ENCODE results near the gene CYP26C1. TPM values are rescaled to one million over a fixed set of nuclear protein-coding genes. Genes with fewer than 3 reads are reported as not detected.

The CYP26C1 gene
- total RNA-seq, 1 experiment from 2014 or later, result 0.07 TPM

DNA sequence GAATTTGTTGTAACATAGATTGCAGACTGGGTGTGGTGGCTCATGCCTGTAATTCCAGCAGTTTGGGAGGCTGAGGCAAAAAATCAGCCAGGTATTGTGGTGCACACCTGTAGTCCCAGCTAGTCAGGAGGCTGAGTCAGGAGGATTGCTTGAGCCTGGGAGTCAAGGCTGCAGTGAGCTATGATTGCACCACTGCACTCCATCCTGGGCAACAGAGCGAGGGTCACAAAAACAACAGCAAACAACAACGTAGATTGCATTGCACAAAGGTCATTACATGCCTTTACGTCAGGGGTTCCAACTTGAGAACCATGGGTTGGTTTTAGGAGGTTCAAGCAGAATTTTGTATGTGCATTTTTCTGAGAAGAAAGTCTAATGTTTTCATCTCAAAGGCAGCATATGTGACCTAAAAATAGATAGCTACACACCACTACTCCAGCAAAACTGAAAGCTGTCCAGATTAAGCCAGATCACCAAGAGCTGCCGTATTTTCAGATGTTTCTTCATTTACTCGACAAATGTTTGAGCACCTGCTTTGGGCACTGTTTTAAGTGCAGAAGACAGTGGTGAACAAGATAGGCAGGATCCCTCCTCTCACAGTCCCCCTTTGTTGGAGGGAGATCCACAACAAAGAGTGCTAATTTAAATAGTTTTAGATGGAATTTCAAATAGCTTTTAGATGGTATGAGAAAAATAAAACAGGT is 28.3 kb upstream of the CYP26C1 start:
- Histone ChIP-seq H3K9me3 (ENCODE audit: control insufficient read depth in 1 of 2, insufficient read depth in 1 of 2, low read depth in 1 of 2, low read length in 2 of 2) (no peaks in the 10 kb centered on the region), H4K20me1 (ENCODE audit: insufficient read depth) (no peaks in the 10 kb centered on the region), H3K9me2 (ENCODE audit: insufficient read depth) (no peaks in the 10 kb centered on the region), H3K27me3 (ENCODE audit: insufficient read depth, low read length) (no peaks in the 10 kb centered on the region), H2AFZ (ENCODE audit: low read depth, low read length, poor library complexity, severe bottlenecking) (no peak overlapping the region), H3K27ac (ENCODE audit: low read depth, low read length) (no peak overlapping the region), H3K36me3 (ENCODE audit: control insufficient read depth in 1 of 2, insufficient read depth in 2 of 2, low read length in 2 of 2) (no peaks in the 10 kb centered on the region), H3K9ac (ENCODE audit: low read length) (no peak overlapping the region), H3K4me1 (ENCODE audit: control insufficient read depth in 1 of 2, insufficient read depth in 2 of 2, low read length in 2 of 2) (peaks cover 19 to 37% of the 10 kb centered on the region in 2 experiments), H3K4me2 (ENCODE audit: low read length) (no peak overlapping the region), H3K4me3 (replicated peaks in 1 of 2; ENCODE audit: low read depth in 1 of 2, low read length in 2 of 2) (no peak overlapping the region), H3K79me2 (ENCODE audit: insufficient read depth, low read length) (no peaks in the 10 kb centered on the region)
- no peak for DNase-seq (ENCODE audit: low read depth, low spot score)
- TF ChIP-seq SRF (IDR thresholded peaks at IDR 0.05; ENCODE audit: low read depth), result no peak
- no peak for TF ChIP-seq CBX3 (IDR thresholded peaks at IDR 0.05; ENCODE audit: low read depth)
- TF ChIP-seq, protein P1, sequence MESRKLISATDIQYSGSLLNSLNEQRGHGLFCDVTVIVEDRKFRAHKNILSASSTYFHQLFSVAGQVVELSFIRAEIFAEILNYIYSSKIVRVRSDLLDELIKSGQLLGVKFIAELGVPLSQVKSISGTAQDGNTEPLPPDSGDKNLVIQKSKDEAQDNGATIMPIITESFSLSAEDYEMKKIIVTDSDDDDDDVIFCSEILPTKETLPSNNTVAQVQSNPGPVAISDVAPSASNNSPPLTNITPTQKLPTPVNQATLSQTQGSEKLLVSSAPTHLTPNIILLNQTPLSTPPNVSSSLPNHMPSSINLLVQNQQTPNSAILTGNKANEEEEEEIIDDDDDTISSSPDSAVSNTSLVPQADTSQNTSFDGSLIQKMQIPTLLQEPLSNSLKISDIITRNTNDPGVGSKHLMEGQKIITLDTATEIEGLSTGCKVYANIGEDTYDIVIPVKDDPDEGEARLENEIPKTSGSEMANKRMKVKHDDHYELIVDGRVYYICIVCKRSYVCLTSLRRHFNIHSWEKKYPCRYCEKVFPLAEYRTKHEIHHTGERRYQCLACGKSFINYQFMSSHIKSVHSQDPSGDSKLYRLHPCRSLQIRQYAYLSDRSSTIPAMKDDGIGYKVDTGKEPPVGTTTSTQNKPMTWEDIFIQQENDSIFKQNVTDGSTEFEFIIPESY (IDR thresholded peaks at IDR 0.05; ENCODE audit: extremely low read depth, insufficient replicate concordance, low read length), result no peak
- TF ChIP-seq ATF3 (IDR thresholded peaks at IDR 0.05), result no peak
- TF ChIP-seq ZNF274 (IDR thresholded peaks at IDR 0.05; ENCODE audit: low read depth, low read length), result no peak
- TF ChIP-seq EGR1 (IDR thresholded peaks at IDR 0.05; ENCODE audit: low read depth), result no peak
- TF ChIP-seq REST (IDR thresholded peaks at IDR 0.05; ENCODE audit: low read depth), result no peak
- TF ChIP-seq, protein P2, sequence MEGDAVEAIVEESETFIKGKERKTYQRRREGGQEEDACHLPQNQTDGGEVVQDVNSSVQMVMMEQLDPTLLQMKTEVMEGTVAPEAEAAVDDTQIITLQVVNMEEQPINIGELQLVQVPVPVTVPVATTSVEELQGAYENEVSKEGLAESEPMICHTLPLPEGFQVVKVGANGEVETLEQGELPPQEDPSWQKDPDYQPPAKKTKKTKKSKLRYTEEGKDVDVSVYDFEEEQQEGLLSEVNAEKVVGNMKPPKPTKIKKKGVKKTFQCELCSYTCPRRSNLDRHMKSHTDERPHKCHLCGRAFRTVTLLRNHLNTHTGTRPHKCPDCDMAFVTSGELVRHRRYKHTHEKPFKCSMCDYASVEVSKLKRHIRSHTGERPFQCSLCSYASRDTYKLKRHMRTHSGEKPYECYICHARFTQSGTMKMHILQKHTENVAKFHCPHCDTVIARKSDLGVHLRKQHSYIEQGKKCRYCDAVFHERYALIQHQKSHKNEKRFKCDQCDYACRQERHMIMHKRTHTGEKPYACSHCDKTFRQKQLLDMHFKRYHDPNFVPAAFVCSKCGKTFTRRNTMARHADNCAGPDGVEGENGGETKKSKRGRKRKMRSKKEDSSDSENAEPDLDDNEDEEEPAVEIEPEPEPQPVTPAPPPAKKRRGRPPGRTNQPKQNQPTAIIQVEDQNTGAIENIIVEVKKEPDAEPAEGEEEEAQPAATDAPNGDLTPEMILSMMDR (IDR thresholded peaks at IDR 0.05 in 2 of 3, conservative IDR thresholded peaks at IDR 0.05 in 1 of 3; ENCODE audit: borderline replicate concordance in 1 of 3, insufficient read depth in 1 of 3, low read depth in 2 of 3, low read length in 2 of 3), result no peak
- intact Hi-C loops (cut with micrococcal nuclease), result loop anchor here (5.0 kb wide), 1 partner anchor 140 kb away; no protein-coding TSS in a partner anchor
- ChIA-PET POLR2A (no interaction called here), CTCF (no interaction called here), RAD21 (ENCODE audit: low non-redundant PET in 1 of 2, low total read pairs in 2 of 2, uncharacterized antibody in 2 of 2, unreplicated experiment in 2 of 2) (no interaction called here)
- ATAC-seq, result no peak
- no TSS peak for BruUV-seq (replicated peaks)

Data from HCT116 (cell line).